Measurements from ENCODE around the gene RAB10.

- TF ChIP-seq, protein P1, sequence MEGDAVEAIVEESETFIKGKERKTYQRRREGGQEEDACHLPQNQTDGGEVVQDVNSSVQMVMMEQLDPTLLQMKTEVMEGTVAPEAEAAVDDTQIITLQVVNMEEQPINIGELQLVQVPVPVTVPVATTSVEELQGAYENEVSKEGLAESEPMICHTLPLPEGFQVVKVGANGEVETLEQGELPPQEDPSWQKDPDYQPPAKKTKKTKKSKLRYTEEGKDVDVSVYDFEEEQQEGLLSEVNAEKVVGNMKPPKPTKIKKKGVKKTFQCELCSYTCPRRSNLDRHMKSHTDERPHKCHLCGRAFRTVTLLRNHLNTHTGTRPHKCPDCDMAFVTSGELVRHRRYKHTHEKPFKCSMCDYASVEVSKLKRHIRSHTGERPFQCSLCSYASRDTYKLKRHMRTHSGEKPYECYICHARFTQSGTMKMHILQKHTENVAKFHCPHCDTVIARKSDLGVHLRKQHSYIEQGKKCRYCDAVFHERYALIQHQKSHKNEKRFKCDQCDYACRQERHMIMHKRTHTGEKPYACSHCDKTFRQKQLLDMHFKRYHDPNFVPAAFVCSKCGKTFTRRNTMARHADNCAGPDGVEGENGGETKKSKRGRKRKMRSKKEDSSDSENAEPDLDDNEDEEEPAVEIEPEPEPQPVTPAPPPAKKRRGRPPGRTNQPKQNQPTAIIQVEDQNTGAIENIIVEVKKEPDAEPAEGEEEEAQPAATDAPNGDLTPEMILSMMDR (IDR thresholded peaks at IDR 0.05) = no peak
- no peak for TF ChIP-seq POLR2A (IDR thresholded peaks at IDR 0.05)
Observed at GRCh38 chr2:26123426-26123825, 89.5 kb downstream of the RAB10 start.
